HPDE6-E6E7 (cell line): ENCODE results near the gene HELT.
"Not testable (repeated sequence)": the region's sequence is repeated elsewhere in the genome, so short reads cannot be mapped to it uniquely, and the experiment has no call there.

ENCODE experiments used
- DNase-seq: peaks from one replicate; pipeline ENCODE4 v3.0.0; 2011; ENCODE audit warnings: missing footprints; ENCODE audit errors: extremely low spot score

Gene HELT

DNA sequence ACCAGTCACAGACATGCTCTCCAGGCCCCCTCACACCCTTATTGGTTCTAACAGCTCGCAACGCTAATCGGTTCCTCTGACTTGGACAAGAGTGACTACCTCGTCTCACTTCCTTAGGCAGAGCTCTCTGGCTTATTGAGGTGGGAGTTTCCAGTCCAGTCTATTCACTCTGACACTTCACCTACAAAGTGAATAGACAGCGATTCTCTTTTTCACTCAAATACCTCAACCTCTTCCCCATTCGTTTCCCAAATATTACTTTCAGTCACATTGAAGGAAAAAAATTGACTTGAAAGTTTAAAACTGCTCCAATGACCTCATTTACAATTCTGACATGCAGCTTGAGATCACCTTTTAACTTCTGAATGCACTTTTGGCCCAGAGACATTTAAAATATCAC lies 17.7 kb downstream of the HELT start:
- no peak for DNase-seq

- no peak for DNase-seq
These were observed 18.6 kb downstream of the HELT start for GRCh38 chr4:185036842-185037241.

- peak; percentile 48 for DNase-seq
These were observed 21.4 kb downstream of the HELT start for GRCh38 chr4:185039508-185040273.

DNA sequence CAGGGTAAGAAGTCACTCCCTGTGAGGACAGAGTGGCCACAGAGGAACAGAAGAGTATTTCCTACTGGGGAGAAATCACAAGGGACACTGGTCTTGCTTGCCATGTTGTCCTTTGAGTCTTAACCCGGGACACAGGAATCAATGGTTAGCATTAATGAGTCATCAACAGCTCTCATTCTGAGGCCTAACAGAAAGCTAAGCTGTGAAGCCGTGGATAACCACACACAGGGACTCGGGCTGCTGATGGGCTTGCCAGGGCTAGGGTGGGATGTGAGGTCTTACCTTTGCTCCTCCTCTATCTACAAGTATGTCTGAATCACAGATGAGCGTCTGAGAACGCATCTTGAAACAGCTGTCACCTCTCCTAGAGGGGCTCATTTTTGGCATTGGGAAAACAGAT lies 22.2 kb downstream of the HELT start:
- no peak for DNase-seq

DNA sequence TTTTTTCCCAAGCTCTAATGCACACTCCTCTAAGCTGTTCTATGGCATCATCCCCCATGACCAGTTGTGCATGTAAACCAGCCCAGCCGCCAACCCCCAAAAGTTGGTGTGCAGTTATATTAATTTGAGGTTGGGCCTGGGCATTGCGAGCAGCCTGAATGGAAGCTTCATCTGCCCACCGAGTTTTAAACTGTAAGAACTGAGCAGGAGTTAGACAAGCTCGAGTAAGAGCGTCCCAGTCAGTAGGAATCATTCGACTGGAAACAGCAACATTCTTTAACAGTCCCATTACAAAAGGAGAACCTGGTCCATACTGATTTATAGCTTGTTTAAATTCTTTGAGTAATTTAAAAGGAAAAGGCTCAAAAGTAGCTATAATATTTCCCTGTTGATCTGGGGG lies 32.0 kb downstream of the HELT start:
- DNase-seq, result not testable (repeated sequence)

DNA sequence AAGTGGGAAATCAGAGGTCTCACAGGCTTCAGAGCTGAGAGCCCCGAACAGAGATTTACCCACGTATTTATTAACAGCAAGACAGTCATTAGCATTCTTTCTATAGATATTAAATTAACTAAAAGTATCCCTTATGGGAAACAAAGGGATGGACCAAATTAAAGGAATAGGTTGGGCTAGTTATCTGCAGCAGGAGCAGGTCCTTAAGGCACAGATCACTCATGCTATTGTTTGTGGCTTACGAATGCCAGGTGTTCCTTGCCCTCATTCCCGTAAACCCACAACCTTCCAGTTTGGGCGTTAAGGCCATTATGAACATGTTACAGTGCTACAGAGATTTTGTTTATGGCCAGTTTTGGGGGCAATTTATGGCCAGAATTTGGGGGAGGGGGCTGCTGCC lies 33.0 kb downstream of the HELT start:
- DNase-seq, result not testable (repeated sequence)

- DNase-seq, result no peak
These were observed 35.5 kb downstream of the HELT start for GRCh38 chr4:185053746-185054145.

- no peak for DNase-seq
These were observed 36.0 kb downstream of the HELT start for GRCh38 chr4:185054272-185054671.

DNA sequence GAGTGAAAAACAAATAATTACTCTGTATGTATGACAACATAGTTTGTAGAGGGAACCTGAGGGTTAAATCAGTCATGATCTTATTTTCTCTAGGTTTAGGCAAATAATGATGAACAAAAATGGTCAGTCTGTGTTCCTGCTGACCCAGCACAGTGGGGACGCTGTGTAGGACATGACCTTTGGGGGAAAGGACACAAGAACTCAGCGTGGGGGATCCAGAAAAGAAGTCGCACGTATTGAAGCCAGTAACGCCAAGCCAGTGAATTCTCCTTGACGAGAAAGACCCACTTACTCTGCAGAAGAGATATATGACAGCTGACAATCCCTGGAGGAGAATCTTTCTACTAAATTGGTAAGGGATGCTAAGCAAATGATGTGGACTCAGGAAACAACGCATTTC lies 36.6 kb downstream of the HELT start:
- DNase-seq, result no peak

DNA sequence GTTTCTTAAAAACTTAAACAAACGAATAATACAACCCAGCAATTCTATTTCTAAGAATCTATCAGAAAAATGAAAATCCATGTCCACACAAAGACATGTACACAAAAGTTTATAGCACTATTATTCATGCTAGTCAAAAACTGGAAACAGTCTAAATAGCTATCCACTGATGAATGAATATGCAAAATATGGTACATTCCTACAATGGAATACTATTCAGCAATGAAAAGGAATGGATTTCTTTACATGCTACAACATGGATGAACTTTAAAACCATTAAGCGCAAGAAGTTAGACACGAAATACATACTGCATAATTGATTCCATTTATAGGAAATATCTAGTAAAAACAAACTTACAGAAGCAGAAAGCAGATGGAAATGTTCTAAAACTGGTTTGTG lies 43.3 kb downstream of the HELT start:
- DNase-seq, result no peak

GRCh38 chr4:185062606-185063005 lies 44.3 kb downstream of the HELT start:
- DNase-seq, result no peak

GRCh38 chr4:185066179-185066578 lies 47.9 kb downstream of the HELT start:
- DNase-seq, result no peak

GRCh38 chr4:185068837-185069236 lies 50.5 kb downstream of the HELT start:
- no peak for DNase-seq
